ENCODE results near the gene CDH5.

CDH5 gene

DNA sequence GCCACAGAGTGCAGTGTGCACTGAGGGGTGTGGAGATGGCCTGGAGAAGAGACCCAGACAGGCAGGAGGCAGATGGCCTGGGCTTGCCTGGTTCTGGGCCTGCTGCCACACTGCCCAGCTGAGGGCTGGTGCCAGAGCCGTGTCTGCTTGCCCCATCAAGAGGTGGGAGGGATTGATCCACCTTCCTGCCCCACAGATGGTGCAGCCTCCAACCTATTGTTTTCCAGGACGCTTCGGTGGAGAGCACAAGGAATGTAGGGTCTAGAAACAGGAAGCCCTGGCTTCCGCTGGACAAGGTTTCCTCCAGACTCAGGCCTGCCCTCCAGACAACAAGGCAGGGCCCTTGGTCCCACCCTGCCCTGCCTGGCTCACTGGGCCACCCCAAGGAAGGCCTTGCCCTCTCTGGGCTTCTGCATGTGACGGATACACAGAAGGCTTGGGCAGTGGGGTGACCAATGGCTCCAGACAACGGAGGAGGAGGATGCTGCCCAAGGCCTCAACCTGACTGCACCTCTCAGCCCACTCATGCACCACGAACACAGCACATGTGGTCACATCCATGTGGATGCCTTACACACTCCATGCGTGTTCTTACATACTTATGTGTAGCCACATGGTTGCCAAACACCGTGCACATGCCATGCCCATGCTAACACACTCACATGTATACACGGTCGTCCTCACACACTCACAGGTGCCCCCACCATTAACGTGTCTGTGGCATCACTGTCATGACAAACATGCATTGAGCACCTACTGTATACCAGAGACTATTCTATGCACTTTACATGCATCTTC, 6.5 kb upstream of the CDH5 start:
- TF ChIP-seq SIN3A (IDR thresholded peaks at IDR 0.05; ENCODE audit: borderline replicate concordance, insufficient read depth, low read length) (no peak), TAF1 (IDR thresholded peaks at IDR 0.05; ENCODE audit: borderline replicate concordance, insufficient read depth, low read length) (no peak), FOXP2 (optimal IDR thresholded peaks at IDR 0.05; ENCODE audit: borderline replicate concordance, extremely low read depth, extremely low read length, insufficient read depth) (peak; percentile 51)
- TF ChIP-seq, protein P1, sequence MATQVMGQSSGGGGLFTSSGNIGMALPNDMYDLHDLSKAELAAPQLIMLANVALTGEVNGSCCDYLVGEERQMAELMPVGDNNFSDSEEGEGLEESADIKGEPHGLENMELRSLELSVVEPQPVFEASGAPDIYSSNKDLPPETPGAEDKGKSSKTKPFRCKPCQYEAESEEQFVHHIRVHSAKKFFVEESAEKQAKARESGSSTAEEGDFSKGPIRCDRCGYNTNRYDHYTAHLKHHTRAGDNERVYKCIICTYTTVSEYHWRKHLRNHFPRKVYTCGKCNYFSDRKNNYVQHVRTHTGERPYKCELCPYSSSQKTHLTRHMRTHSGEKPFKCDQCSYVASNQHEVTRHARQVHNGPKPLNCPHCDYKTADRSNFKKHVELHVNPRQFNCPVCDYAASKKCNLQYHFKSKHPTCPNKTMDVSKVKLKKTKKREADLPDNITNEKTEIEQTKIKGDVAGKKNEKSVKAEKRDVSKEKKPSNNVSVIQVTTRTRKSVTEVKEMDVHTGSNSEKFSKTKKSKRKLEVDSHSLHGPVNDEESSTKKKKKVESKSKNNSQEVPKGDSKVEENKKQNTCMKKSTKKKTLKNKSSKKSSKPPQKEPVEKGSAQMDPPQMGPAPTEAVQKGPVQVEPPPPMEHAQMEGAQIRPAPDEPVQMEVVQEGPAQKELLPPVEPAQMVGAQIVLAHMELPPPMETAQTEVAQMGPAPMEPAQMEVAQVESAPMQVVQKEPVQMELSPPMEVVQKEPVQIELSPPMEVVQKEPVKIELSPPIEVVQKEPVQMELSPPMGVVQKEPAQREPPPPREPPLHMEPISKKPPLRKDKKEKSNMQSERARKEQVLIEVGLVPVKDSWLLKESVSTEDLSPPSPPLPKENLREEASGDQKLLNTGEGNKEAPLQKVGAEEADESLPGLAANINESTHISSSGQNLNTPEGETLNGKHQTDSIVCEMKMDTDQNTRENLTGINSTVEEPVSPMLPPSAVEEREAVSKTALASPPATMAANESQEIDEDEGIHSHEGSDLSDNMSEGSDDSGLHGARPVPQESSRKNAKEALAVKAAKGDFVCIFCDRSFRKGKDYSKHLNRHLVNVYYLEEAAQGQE (IDR thresholded peaks at IDR 0.05; ENCODE audit: insufficient read depth in 1 of 2, low read depth in 2 of 2, low read length in 2 of 2), result no peak

DNA sequence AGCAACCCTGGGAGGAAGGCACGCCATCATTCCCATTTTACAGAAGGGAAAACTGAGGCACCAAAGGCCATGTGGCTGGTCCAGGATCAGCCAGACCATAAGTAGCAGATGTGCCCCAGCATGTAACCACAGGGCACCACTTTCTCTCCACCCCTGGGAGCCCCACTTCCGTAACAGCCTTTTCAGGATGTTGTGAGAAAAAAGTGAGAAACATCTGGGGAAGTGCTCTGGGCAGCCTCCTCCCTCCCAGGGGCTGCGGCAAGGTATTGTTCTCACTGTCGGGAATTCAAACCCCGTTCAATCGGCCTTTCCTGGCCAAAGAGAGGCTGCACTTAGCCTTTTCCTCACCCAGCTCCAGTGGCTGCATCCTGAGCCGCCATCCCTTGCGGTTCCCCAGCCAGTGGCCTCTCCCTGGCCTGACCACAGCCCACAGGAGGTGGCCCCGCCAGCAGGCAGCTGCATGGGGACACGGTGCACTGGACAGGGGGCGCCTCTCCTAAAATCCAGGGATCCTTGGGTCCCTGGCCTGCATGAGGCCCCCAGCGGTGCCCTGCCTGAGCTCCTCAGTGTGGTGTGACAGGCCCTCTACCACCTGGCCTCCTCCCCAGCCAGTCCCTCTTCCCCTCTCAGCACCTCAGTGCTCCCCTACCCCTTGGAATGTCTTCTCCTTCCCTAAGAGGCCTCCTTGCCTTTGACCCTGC, 5.7 kb upstream of the CDH5 start:
- TF ChIP-seq FOXP2 (optimal IDR thresholded peaks at IDR 0.05; ENCODE audit: borderline replicate concordance, extremely low read depth, extremely low read length, insufficient read depth), result no peak
- TF ChIP-seq TAF1 (IDR thresholded peaks at IDR 0.05; ENCODE audit: borderline replicate concordance, insufficient read depth, low read length), result no peak
- TF ChIP-seq SIN3A (IDR thresholded peaks at IDR 0.05; ENCODE audit: borderline replicate concordance, insufficient read depth, low read length), result no peak
- TF ChIP-seq, protein P1 (IDR thresholded peaks at IDR 0.05; ENCODE audit: insufficient read depth in 1 of 2, low read depth in 2 of 2, low read length in 2 of 2), result no peak
- TF ChIP-seq POLR2AphosphoS5 (IDR thresholded peaks at IDR 0.05; ENCODE audit: low read depth, low read length), result no peak

DNA sequence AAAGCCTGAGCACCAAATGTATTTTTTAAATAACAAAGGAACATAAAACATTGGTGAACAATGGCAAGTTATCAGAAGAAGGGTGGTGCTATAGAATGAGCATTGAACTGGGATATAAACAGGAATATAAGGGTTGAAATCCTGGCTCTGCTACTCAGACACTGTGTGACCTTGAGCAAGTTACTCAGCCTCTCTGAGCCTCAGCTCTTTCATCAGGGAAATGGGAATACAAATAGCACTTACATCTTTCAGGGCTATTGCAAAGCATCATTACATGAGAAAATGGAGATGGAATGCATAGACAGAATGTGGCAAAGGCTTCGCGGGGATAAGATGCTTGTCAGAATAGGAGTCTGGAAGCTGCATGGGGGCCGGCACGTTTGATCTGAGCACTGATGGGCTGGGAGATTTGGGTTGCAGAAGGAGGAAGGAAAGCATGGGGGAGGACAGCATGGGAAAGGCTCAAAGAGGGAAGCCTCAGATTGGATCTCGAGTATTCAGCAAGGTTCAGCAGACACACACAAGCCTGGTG, 4.8 kb upstream of the CDH5 start:
- TF ChIP-seq, protein P1 (IDR thresholded peaks at IDR 0.05; ENCODE audit: insufficient read depth in 1 of 2, low read depth in 2 of 2, low read length in 2 of 2), result no peak
- TF ChIP-seq FOXP2 (optimal IDR thresholded peaks at IDR 0.05; ENCODE audit: borderline replicate concordance, extremely low read depth, extremely low read length, insufficient read depth) (no peak), TAF1 (IDR thresholded peaks at IDR 0.05; ENCODE audit: borderline replicate concordance, insufficient read depth, low read length) (no peak), SIN3A (IDR thresholded peaks at IDR 0.05; ENCODE audit: borderline replicate concordance, insufficient read depth, low read length) (no peak), POLR2AphosphoS5 (IDR thresholded peaks at IDR 0.05; ENCODE audit: low read depth, low read length) (no peak)

DNA sequence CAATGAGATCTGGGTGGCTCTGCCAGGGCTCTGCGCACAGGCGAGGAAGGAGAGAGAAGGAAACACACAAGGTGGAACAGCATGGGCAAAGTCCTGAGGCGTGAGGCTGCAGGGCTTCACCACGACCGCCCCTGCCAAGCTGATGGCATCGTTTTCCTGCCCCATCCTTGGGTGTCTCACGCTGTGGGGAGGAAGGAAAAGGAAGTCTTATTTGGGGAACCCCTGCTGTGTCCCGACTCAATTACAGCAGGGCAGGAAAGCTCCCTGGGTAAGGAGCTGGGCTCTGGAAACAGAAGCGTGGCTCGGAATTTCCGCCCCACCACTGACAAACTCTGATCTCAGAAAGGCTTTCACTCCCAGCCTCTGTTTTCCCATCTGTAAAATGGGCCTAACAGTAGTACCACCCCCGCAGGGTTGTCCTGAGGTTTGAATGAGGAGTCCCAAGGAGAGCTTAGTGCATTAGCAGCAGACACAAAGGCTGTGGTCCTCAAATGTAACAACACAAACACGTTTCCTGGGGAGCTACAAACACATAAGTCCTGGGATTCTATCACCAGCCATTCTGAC, 3.2 kb upstream of the CDH5 start:
- TF ChIP-seq, protein P1 (IDR thresholded peaks at IDR 0.05; ENCODE audit: insufficient read depth in 1 of 2, low read depth in 2 of 2, low read length in 2 of 2), result no peak
- TF ChIP-seq SIN3A (IDR thresholded peaks at IDR 0.05; ENCODE audit: borderline replicate concordance, insufficient read depth, low read length), result no peak
- TF ChIP-seq TAF1 (IDR thresholded peaks at IDR 0.05; ENCODE audit: borderline replicate concordance, insufficient read depth, low read length), result no peak
- TF ChIP-seq POLR2AphosphoS5 (IDR thresholded peaks at IDR 0.05; ENCODE audit: low read depth, low read length), result no peak
- TF ChIP-seq FOXP2 (optimal IDR thresholded peaks at IDR 0.05; ENCODE audit: borderline replicate concordance, extremely low read depth, extremely low read length, insufficient read depth), result no peak

Data from PFSK-1 (cell line).